Mesenchymal stem cell (in vitro differentiated cells and primary cell): ENCODE measurements around the gene ARF1.

Experiments used
- DNase-seq: peaks from one replicate; pipeline ENCODE4 v3.0.0-alpha.2; 2013
- H2AFZ ChIP-seq: one replicate; pipeline ENCODE4 v1.6.1; 2013; ENCODE audit warnings: low read depth, mild to moderate bottlenecking, control low read depth, inconsistent platforms, low read length, moderate library complexity
- H2AK5ac ChIP-seq: 2 replicates; pipeline ENCODE4 v1.6.1; 2013; ENCODE audit warnings: low read length, moderate library complexity, mild to moderate bottlenecking, inconsistent platforms; ENCODE audit not compliant: severe bottlenecking
- H2BK120ac ChIP-seq: one replicate; pipeline ENCODE4 v1.6.1; 2013; ENCODE audit warnings: low read depth, mild to moderate bottlenecking, inconsistent platforms, low read length, moderate library complexity
- H2BK12ac ChIP-seq, 2 experiments: one replicate each; pipeline ENCODE4 v1.6.1; 2013; ENCODE audit warnings: inconsistent platforms in 2 of 2, low read length in 2 of 2, mild to moderate bottlenecking in 2 of 2, moderate library complexity in 2 of 2, control low read depth in 1 of 2
- H2BK15ac ChIP-seq: one replicate; pipeline ENCODE4 v1.6.1; 2013; ENCODE audit warnings: mild to moderate bottlenecking, low read depth, inconsistent platforms; ENCODE audit not compliant: poor library complexity, severe bottlenecking
- H2BK5ac ChIP-seq: 2 replicates; pipeline ENCODE4 v1.6.1; 2013; ENCODE audit warnings: low read depth, mild to moderate bottlenecking, low read length, control low read depth, inconsistent platforms; ENCODE audit not compliant: poor library complexity, severe bottlenecking
- H3K14ac ChIP-seq, 2 experiments: one replicate each; pipeline ENCODE4 v1.6.1; 2013; ENCODE audit warnings: inconsistent platforms in 2 of 2, low read length in 2 of 2, control low read depth in 1 of 2, mild to moderate bottlenecking in 1 of 2, moderate library complexity in 1 of 2
- H3K18ac ChIP-seq, 2 experiments: one replicate each; pipeline ENCODE4 v1.6.1; 2013; ENCODE audit warnings: inconsistent platforms in 2 of 2, low read length in 2 of 2, control low read depth in 1 of 2, low read depth in 1 of 2, mild to moderate bottlenecking in 1 of 2
- H3K23ac ChIP-seq, 2 experiments: one replicate each; pipeline ENCODE4 v1.6.1; 2013; ENCODE audit warnings: inconsistent platforms in 2 of 2, low read length in 2 of 2, mild to moderate bottlenecking in 2 of 2, moderate library complexity in 2 of 2, control low read depth in 1 of 2
- H3K27ac ChIP-seq: 2 replicates; pipeline ENCODE4 v1.5.1; 2013; ENCODE audit warnings: mild to moderate bottlenecking, moderate library complexity, low read length, control low read depth, inconsistent platforms; ENCODE audit not compliant: poor library complexity, severe bottlenecking
- H3K27me3 ChIP-seq, 2 experiments: 2 replicates each; pipeline versions ENCODE4 v1.6.1 to v1.7.0; 2013; ENCODE audit warnings: low read length in 2 of 2, mild to moderate bottlenecking in 2 of 2, moderate library complexity in 2 of 2, control low read depth in 1 of 2, inconsistent platforms in 1 of 2; ENCODE audit not compliant: control insufficient read depth in 1 of 2, insufficient read depth in 1 of 2
- H3K36me3 ChIP-seq, 2 experiments: 2 replicates each; pipeline versions ENCODE4 v1.6.1 to v1.7.0; 2013; ENCODE audit warnings: low read length in 2 of 2, control low read depth in 1 of 2, inconsistent platforms in 1 of 2, low read depth in 1 of 2, mild to moderate bottlenecking in 1 of 2; ENCODE audit not compliant: insufficient read depth in 2 of 2, control insufficient read depth in 1 of 2
- H3K4ac ChIP-seq, 2 experiments: one replicate each; pipeline ENCODE4 v1.6.1; 2013; ENCODE audit warnings: inconsistent platforms in 2 of 2, low read length in 2 of 2, mild to moderate bottlenecking in 2 of 2, moderate library complexity in 2 of 2, control low read depth in 1 of 2, low read depth in 1 of 2
- H3K4me1 ChIP-seq: 2 replicates; pipeline ENCODE4 v1.6.1; 2013; ENCODE audit warnings: low read depth, low read length, control low read depth; ENCODE audit not compliant: control insufficient read depth, insufficient read depth
- H3K4me2 ChIP-seq: 2 replicates; pipeline ENCODE4 v1.6.1; 2013; ENCODE audit warnings: low read length, mild to moderate bottlenecking, inconsistent platforms; ENCODE audit not compliant: poor library complexity, severe bottlenecking
- H3K4me3 ChIP-seq, 2 experiments: 2 replicates each; pipeline versions ENCODE4 v1.5.1 to v1.7.0; 2013; ENCODE audit warnings: low read length in 2 of 2, mild to moderate bottlenecking in 2 of 2, control low read depth in 1 of 2, low read depth in 1 of 2; ENCODE audit not compliant: insufficient read depth in 1 of 2
- H3K79me1 ChIP-seq: replicated peaks from 2 replicates; pipeline ENCODE4 v1.6.1; 2013; ENCODE audit warnings: mild to moderate bottlenecking, control low read depth, low read length, inconsistent platforms; ENCODE audit not compliant: poor library complexity, severe bottlenecking
- H3K9ac ChIP-seq: 2 replicates; pipeline ENCODE4 v1.7.0; 2013; ENCODE audit warnings: mild to moderate bottlenecking, low read length, moderate library complexity
- H3K9me3 ChIP-seq: 2 replicates; pipeline ENCODE4 v1.7.0; 2013; ENCODE audit warnings: mild to moderate bottlenecking, low read length; ENCODE audit not compliant: control insufficient read depth
- H4K8ac ChIP-seq: one replicate; pipeline ENCODE4 v1.6.1; 2013; ENCODE audit warnings: inconsistent platforms, mild to moderate bottlenecking, low read length, moderate library complexity
- H4K91ac ChIP-seq: one replicate; pipeline ENCODE4 v1.6.1; 2013; ENCODE audit warnings: mild to moderate bottlenecking, low read length, inconsistent platforms
- WGBS: methylation state at CpG from one replicate; pipeline ENCODE4 v1.1.7; 2013; ENCODE audit warnings: mixed read lengths; 5-methylcytosine and 5-hydroxymethylcytosine counted together

Gene ARF1

DNA sequence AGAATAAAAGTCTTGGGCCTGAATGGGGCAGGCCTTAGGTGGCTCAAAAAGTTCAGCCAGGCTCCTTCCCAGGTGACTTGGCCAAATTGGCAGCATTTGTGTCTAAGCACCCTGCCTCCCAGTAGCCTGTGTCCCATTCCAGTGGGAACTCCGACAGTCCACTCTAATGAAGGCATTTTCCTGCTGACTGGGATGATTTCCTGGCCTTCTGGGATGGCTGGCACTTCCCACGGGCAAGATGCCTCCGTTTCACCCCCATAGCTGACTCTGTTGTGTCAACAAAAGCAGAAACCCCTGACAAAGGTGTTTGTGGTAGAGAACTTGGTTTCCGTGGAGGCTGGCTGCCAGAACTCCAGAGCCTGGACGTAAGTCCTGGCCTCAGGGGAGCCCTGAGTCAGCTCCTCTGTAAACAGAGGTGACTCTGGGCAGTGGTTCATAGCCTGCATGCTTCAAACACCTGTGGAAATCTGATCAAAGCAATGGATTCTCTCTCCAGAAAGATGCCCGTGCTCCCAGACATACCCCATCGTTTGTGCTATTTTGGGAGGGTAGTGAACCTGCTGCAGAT lies 39.1 kb upstream of the ARF1 start:
- H3K79me1 ChIP-seq, result no peaks in the 10 kb centered on the region
- peaks cover 2% of the 10 kb centered on the region for H3K4me1 ChIP-seq
- no peak overlapping the region for H2BK12ac ChIP-seq
- no peaks in the 10 kb centered on the region for H3K9me3 ChIP-seq
- no peak for DNase-seq
- peak overlapping the region; percentile 35 for H2BK15ac ChIP-seq
- H3K9ac ChIP-seq, result no peak overlapping the region
- no peaks in the 10 kb centered on the region for H3K36me3 ChIP-seq
- no peak overlapping the region for H2BK5ac ChIP-seq
- H2AFZ ChIP-seq, result no peak overlapping the region
- H3K27me3 ChIP-seq, result peaks cover 33 to 69% of the 10 kb centered on the region in 2 experiments
- no peak overlapping the region for H3K14ac ChIP-seq
- no peak overlapping the region for H2BK120ac ChIP-seq
- H3K4ac ChIP-seq, result no peak overlapping the region
- no peak overlapping the region for H3K23ac ChIP-seq
- H4K8ac ChIP-seq, result no peak overlapping the region
- no peak overlapping the region for H3K4me3 ChIP-seq
- H3K27ac ChIP-seq, result no peak overlapping the region
- H3K4me2 ChIP-seq, result no peak overlapping the region
- H4K91ac ChIP-seq, result no peak overlapping the region
- H2AK5ac ChIP-seq, result no peak overlapping the region
- H3K18ac ChIP-seq, result no peak overlapping the region
- WGBS, result 56% methylated on average over 7 of the region's 7 CpGs

DNA sequence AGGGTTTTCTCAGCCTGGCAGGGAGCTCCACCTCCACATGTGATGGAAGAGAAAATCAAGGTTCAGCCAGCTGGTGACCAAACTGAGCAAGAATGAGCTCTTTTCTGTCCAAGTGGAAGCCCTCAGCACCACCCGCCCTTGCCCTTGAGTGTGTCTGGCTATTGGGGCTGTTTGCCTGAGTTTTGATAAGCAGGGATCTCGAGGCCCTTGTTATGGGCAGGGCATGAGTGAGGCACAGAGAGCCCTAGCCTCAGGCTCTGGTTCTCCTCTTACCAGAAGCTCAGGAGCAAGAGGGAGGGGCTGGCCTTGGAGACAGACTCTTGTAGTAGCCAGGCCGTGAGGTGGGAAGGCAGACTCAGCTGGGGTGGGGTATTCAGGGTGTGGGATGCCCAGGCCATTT lies 37.5 kb upstream of the ARF1 start:
- no peak overlapping the region for H2BK120ac ChIP-seq
- H4K8ac ChIP-seq, result no peak overlapping the region
- H3K18ac ChIP-seq, result no peak overlapping the region
- peaks cover 28 to 68% of the 10 kb centered on the region in 2 experiments for H3K27me3 ChIP-seq
- no peak for DNase-seq
- no peak overlapping the region for H3K4me3 ChIP-seq
- no peak overlapping the region for H4K91ac ChIP-seq
- no peak overlapping the region for H3K9ac ChIP-seq
- H3K4ac ChIP-seq, result no peak overlapping the region
- H2AK5ac ChIP-seq, result no peak overlapping the region
- H3K36me3 ChIP-seq, result no peaks in the 10 kb centered on the region
- no peak overlapping the region for H2BK15ac ChIP-seq
- no peak overlapping the region for H3K4me2 ChIP-seq
- H2BK12ac ChIP-seq, result no peak overlapping the region
- H2BK5ac ChIP-seq, result no peak overlapping the region
- no peak overlapping the region for H3K14ac ChIP-seq
- no peaks in the 10 kb centered on the region for H3K79me1 ChIP-seq
- no peak overlapping the region for H3K27ac ChIP-seq
- H2AFZ ChIP-seq, result no peak overlapping the region
- H3K23ac ChIP-seq, result no peak overlapping the region
- WGBS, result 50% methylated on average over 3 of the region's 3 CpGs
- H3K4me1 ChIP-seq, result peaks cover 2% of the 10 kb centered on the region
- H3K9me3 ChIP-seq, result no peaks in the 10 kb centered on the region

DNA sequence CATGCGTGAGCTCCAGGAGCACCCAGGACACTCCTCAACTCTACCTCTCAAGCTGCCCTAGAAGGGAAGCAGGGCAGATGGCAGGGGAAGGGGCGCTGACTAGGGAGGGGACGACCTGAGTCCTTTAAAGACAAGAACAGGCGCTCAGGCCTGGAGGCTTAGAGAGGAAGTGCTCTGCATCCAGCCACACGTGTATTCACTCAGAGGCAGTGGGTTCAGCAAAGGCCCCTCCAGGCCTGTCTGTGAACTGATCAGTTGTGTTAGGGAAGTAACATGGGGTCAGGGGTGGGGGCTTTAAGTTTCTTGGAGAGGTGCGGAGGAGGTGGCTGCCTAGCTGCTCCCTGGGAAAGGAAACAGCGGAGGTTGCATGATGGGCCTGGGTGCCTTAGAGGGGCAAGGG lies 37.1 kb upstream of the ARF1 start:
- Histone ChIP-seq H3K27ac (no peak overlapping the region), H4K91ac (no peak overlapping the region), H3K36me3 (no peaks in the 10 kb centered on the region), H3K4me1 (peaks cover 2% of the 10 kb centered on the region), H3K4ac (no peak overlapping the region), H3K9me3 (no peaks in the 10 kb centered on the region), H2BK120ac (no peak overlapping the region), H3K14ac (no peak overlapping the region), H3K23ac (no peak overlapping the region), H3K27me3 (peaks cover 25 to 68% of the 10 kb centered on the region in 2 experiments), H3K4me2 (no peak overlapping the region), H3K9ac (no peak overlapping the region), H3K18ac (no peak overlapping the region), H4K8ac (no peak overlapping the region), H2AFZ (no peak overlapping the region), H2BK5ac (no peak overlapping the region), H3K79me1 (no peaks in the 10 kb centered on the region), H2BK12ac (no peak overlapping the region), H2BK15ac (no peak overlapping the region), H2AK5ac (no peak overlapping the region), H3K4me3 (no peak overlapping the region)
- 68% methylated on average over 6 of the region's 7 CpGs for WGBS
- no peak for DNase-seq

DNA sequence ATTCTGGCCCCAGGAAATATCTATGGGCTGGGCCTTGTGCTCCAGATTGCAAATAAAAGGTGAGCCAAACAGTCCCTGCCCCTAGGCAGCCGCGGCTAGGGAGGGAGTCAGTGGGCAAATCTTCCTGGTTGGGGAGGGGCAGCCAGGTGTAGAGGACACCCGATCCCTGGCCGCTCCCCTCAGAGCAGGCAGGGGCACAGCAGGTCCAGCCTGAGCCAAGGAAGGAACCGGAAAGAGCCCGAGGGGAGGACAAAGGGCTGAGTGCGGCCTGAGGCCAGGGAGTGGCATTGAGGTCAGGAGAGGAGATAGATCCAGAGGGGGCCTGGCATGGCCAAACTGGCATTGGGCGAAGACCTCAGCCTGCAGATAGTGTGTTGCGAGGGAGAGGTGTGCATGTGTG lies 36.6 kb upstream of the ARF1 start:
- H3K27ac ChIP-seq, result no peak overlapping the region
- WGBS, result 83% methylated on average over 9 of the region's 9 CpGs
- H3K4me2 ChIP-seq, result no peak overlapping the region
- no peak overlapping the region for H3K18ac ChIP-seq
- peaks cover 4% of the 10 kb centered on the region for H3K4me1 ChIP-seq
- no peak overlapping the region for H2AFZ ChIP-seq
- no peaks in the 10 kb centered on the region for H3K9me3 ChIP-seq
- no peaks in the 10 kb centered on the region for H3K36me3 ChIP-seq
- DNase-seq, result no peak
- H3K14ac ChIP-seq, result peak overlapping the region in 1 of 2 experiments; percentile 79
- H3K9ac ChIP-seq, result no peak overlapping the region
- H2BK5ac ChIP-seq, result no peak overlapping the region
- H2BK12ac ChIP-seq, result no peak overlapping the region
- no peak overlapping the region for H4K8ac ChIP-seq
- H2AK5ac ChIP-seq, result no peak overlapping the region
- peaks cover 25 to 71% of the 10 kb centered on the region in 2 experiments for H3K27me3 ChIP-seq
- no peak overlapping the region for H2BK120ac ChIP-seq
- H2BK15ac ChIP-seq, result no peak overlapping the region
- H3K23ac ChIP-seq, result no peak overlapping the region
- H4K91ac ChIP-seq, result no peak overlapping the region
- H3K4ac ChIP-seq, result no peak overlapping the region
- H3K79me1 ChIP-seq, result no peaks in the 10 kb centered on the region
- H3K4me3 ChIP-seq, result no peak overlapping the region
